ENCODE results near the gene COLEC12. TPM values are rescaled to one million over a fixed set of nuclear protein-coding genes. Genes with fewer than 3 reads are reported as not detected.
"Not testable (repeated sequence)": the region's sequence is repeated elsewhere in the genome, so short reads cannot be mapped to it uniquely, and the experiment has no call there.

The COLEC12 gene
- total RNA-seq, 3 donors from 2014 or later: 11.7 to 57.3 (median 14.7) TPM

DNA sequence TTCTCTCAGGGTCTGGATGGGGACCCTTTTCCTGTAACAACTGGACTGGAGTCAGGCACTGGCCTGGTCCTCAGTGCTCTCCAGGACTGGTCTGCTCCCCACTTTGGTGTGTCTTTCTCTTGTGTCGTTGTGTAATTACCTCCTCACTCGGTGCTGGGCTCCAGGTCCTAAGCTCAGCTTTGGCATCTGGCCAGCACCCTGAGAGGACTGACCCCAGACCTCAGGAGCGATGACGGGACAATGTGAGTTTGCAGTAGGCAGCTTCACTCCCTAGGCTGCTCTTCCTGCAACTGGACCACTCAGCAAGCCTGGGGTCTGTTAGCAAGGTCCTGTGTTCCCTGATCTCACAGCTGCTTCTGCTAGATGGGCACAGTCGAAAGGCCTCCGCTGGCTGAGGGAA lies 93.8 kb downstream of the COLEC12 start:
- Histone ChIP-seq H3K9me3 (no peaks in the 10 kb centered on the region), H3K4me1 (no peaks in the 10 kb centered on the region), H3K27ac (no peak overlapping the region), H3K27me3 (no peaks in the 10 kb centered on the region), H3K36me3 (no peaks in the 10 kb centered on the region), H3K4me3 (no peak overlapping the region)
- intact Hi-C loops (cut with DNase I; ENCODE audit: low total_unique reads): no loop called here
- DNase-seq (ENCODE audit: low spot score in 2 of 2): no peak
- no peak for TF ChIP-seq POLR2AphosphoS5 (IDR thresholded peaks at IDR 0.05)
- no peak for TF ChIP-seq POLR2A (IDR thresholded peaks at IDR 0.05)
- TF ChIP-seq, protein P1, sequence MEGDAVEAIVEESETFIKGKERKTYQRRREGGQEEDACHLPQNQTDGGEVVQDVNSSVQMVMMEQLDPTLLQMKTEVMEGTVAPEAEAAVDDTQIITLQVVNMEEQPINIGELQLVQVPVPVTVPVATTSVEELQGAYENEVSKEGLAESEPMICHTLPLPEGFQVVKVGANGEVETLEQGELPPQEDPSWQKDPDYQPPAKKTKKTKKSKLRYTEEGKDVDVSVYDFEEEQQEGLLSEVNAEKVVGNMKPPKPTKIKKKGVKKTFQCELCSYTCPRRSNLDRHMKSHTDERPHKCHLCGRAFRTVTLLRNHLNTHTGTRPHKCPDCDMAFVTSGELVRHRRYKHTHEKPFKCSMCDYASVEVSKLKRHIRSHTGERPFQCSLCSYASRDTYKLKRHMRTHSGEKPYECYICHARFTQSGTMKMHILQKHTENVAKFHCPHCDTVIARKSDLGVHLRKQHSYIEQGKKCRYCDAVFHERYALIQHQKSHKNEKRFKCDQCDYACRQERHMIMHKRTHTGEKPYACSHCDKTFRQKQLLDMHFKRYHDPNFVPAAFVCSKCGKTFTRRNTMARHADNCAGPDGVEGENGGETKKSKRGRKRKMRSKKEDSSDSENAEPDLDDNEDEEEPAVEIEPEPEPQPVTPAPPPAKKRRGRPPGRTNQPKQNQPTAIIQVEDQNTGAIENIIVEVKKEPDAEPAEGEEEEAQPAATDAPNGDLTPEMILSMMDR (IDR thresholded peaks at IDR 0.05): no peak

DNA sequence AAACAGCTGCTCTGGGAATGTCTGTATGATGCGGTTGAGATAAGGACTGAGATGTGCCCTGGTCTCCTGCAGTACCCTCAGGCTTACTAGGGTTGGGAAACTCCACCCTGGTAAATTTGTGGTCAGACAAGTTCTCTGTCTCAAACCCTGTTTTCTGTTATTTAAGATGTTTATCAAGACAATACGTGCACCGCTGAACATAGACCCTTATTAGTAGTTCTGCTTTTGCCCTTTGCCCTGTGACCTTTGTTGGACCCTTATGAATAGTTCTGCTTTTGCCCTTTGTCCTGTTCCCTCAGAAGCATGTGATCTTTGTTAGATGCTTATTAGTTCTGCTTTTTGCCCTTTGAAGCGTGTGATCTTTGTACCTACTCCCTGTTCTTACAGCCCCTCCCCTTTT lies 95.5 kb downstream of the COLEC12 start:
- H3K4me3 ChIP-seq; H3K27me3 ChIP-seq; intact Hi-C loops (cut with DNase I; ENCODE audit: low total_unique reads); H3K4me1 ChIP-seq; H3K27ac ChIP-seq; H3K36me3 ChIP-seq; DNase-seq (ENCODE audit: low spot score in 2 of 2); H3K9me3 ChIP-seq: not testable (repeated sequence)

DNA sequence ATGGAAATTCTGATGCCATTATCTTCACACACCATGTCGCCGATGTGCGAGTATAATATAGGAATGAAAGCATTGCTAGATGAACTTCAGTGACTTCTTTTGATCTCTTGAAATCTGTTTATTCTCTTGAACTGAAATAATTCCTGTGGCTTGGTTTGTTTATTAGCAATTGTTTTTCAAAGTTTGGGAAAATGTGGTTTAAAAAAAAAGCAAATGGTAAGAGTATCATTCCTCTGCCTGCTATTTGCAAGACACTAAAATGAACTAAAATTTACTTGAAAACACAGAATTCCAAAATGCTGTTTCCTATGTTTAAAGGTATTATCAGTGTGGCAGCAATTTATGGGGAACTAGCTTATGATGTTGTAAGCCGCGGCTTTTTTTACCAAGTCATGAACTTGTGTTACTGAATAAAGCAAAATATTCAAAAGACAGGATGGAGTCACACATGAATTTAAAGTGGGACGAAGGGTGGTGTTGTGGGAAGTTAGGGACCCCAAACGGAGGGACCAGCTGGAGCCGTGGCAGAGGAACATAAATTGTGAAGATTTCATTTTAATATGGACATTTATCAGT lies 96.4 kb downstream of the COLEC12 start:
- no peak overlapping the region for H3K27ac ChIP-seq
- H3K36me3 ChIP-seq: no peaks in the 10 kb centered on the region
- no peaks in the 10 kb centered on the region for H3K27me3 ChIP-seq
- H3K4me3 ChIP-seq: no peak overlapping the region
- DNase-seq (ENCODE audit: low spot score in 2 of 2): no peak
- no peaks in the 10 kb centered on the region for H3K9me3 ChIP-seq
- TF ChIP-seq, protein P1 (IDR thresholded peaks at IDR 0.05): no peak
- TF ChIP-seq POLR2AphosphoS5 (IDR thresholded peaks at IDR 0.05): no peak
- TF ChIP-seq POLR2A (IDR thresholded peaks at IDR 0.05): no peak
- H3K4me1 ChIP-seq: no peaks in the 10 kb centered on the region
- intact Hi-C loops (cut with DNase I; ENCODE audit: low total_unique reads): no loop called here

DNA sequence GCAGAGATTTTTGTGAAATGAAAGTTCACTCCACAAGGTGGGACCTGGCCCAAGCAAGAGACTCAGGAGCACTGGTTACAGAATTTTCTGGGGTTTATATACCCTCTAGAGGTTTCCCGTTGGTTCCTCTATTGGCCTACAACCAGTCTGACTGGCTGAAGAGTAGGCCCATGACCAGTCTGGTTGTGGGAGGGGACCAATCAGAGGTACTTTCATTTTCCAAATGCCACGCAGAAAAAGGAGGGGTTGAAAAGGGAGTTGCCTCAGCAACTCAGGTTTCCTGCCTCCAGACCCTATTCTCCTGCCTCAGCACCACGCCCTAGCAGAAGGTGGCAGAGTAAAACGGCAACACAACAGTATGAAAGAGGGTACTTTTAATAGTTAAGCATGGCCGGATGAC lies 98.4 kb downstream of the COLEC12 start:
- H3K27me3 ChIP-seq: no peaks in the 10 kb centered on the region
- intact Hi-C loops (cut with DNase I; ENCODE audit: low total_unique reads): no loop called here
- no peak for TF ChIP-seq POLR2AphosphoS5 (IDR thresholded peaks at IDR 0.05)
- TF ChIP-seq POLR2A (IDR thresholded peaks at IDR 0.05): no peak
- TF ChIP-seq, protein P1 (IDR thresholded peaks at IDR 0.05): no peak
- no peaks in the 10 kb centered on the region for H3K36me3 ChIP-seq
- no peak overlapping the region for H3K27ac ChIP-seq
- H3K4me1 ChIP-seq: no peaks in the 10 kb centered on the region
- no peaks in the 10 kb centered on the region for H3K9me3 ChIP-seq
- H3K4me3 ChIP-seq: no peak overlapping the region
- no peak for DNase-seq (ENCODE audit: low spot score in 2 of 2)

DNA sequence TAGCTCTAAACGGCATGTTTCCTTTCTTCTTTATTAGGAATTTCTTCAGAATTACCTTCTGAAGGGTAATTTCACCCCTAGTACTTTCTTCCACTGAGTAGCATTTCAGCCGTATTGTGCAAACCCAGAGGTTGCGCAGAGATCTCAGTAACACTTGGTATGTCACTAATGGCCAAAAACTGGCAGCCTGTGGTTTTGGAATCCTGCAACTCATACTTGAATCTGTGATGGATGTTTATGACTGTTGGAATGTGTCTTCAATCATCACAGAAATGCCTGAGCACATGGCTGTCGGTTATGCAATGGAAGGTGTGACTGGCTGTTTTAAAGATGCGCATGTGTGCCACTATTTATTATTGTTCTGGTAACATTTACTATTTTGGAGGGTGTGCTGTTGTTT lies 100.0 kb downstream of the COLEC12 start:
- Histone ChIP-seq H3K4me1 (no peaks in the 10 kb centered on the region), H3K27ac (no peak overlapping the region), H3K9me3 (no peaks in the 10 kb centered on the region), H3K27me3 (no peaks in the 10 kb centered on the region), H3K4me3 (no peak overlapping the region), H3K36me3 (no peaks in the 10 kb centered on the region)
- no peak for DNase-seq (ENCODE audit: low spot score in 2 of 2)
- intact Hi-C loops (cut with DNase I; ENCODE audit: low total_unique reads): no loop called here
- no peak for TF ChIP-seq POLR2AphosphoS5 (IDR thresholded peaks at IDR 0.05)
- TF ChIP-seq POLR2A (IDR thresholded peaks at IDR 0.05): no peak
- TF ChIP-seq, protein P1 (IDR thresholded peaks at IDR 0.05): no peak

DNA sequence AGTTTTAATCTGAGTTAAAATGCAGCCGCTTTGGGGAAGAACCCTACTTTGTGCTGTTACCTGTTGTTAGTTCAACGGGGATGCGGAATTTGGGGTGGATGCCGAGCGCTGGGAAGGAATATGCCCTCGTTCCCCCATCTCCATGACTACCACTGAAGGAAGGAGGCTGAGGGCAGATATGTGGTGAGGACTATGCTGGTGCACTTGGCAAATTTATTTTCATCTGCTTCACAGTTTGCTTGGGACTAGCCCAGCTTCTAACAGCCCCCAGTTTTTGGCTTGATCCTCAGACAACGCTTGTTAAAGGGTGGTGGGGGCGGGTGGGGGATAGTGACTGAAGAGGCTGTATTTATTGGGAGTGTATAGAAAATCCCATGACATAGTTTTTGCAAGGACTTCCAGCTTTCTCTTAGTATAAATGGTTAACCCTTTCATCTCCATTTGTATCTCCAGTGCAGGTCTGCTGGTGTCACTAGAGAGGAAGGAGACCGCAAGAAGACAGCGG lies 100.8 kb downstream of the COLEC12 start:
- intact Hi-C loops (cut with DNase I; ENCODE audit: low total_unique reads): no loop called here
- no peak overlapping the region for H3K4me3 ChIP-seq
- H3K27me3 ChIP-seq: no peaks in the 10 kb centered on the region
- no peaks in the 10 kb centered on the region for H3K36me3 ChIP-seq
- no peak for DNase-seq (ENCODE audit: low spot score in 2 of 2)
- TF ChIP-seq POLR2A (IDR thresholded peaks at IDR 0.05) (no peak), POLR2AphosphoS5 (IDR thresholded peaks at IDR 0.05) (no peak)
- TF ChIP-seq, protein P1 (IDR thresholded peaks at IDR 0.05): no peak
- no peaks in the 10 kb centered on the region for H3K9me3 ChIP-seq
- H3K27ac ChIP-seq: no peak overlapping the region
- H3K4me1 ChIP-seq: no peaks in the 10 kb centered on the region
